HS-5 (cell line): ENCODE measurements around the gene ZFP57.

Source experiments
- DNase-seq: peaks from one replicate; pipeline ENCODE4 v3.0.0-alpha.2; 2012; ENCODE audit warnings: low read depth

The ZFP57 gene

DNA sequence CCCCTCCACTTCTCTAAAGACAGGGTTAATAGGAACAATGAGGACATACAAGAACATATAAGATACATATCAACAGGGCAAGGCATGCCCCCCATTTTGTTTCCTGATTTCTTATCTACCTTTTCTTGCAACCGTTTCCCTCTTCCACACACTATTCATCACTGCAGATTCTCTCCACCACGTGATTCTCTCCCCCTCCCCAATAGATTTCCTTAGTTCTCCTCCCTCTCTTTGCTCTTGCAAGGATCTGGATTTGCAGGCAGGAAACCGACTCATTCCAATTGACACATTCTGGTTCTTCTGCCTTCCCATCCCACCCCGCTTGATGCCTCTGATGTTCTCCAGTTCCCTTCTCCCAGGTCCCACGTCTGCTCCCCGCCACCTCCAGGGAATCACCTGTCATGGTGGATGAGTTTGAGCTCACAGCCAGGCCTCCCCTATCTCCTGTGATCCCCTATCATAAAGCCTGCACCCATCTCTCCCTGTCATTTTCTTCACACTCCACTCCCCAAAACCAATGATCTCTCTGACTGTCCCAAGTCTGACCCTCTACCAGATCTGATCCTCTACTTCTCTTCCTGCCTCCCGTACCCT, 55.5 kb downstream of the ZFP57 start:
- no peak for DNase-seq

- DNase-seq: no peak
Measured at GRCh38 chr6:29624520-29624961, 56.4 kb downstream of the ZFP57 start.
